H9 (cell line): Measurements from ENCODE around the gene EPS8. TPM values are rescaled to one million over a fixed set of nuclear protein-coding genes. Genes with fewer than 3 reads are reported as not detected.

Experiments used
- DNase-seq: peaks from one replicate; pipeline ENCODE4 v3.0.0-alpha.2; 2017
- H2AFZ ChIP-seq: one replicate; pipeline ENCODE4 v1.6.1; 2013; ENCODE audit warnings: mild to moderate bottlenecking, low read length, control low read depth, moderate library complexity
- H2AK5ac ChIP-seq: 2 replicates; pipeline ENCODE4 v1.6.1; 2013; ENCODE audit warnings: low read length, control low read depth, mixed read lengths; ENCODE audit not compliant: insufficient read length
- H2BK120ac ChIP-seq: one replicate; pipeline ENCODE4 v1.6.1; 2013; ENCODE audit warnings: low read depth, mild to moderate bottlenecking, low read length, control low read depth, inconsistent platforms; ENCODE audit not compliant: poor library complexity, severe bottlenecking
- H2BK12ac ChIP-seq: 2 replicates; pipeline ENCODE4 v1.6.1; 2013; ENCODE audit warnings: low read length, control low read depth, mixed read lengths, low read depth; ENCODE audit not compliant: insufficient read length
- H2BK15ac ChIP-seq: 2 replicates; pipeline ENCODE4 v1.6.1; 2013; ENCODE audit warnings: low read depth, low read length, control low read depth
- H2BK20ac ChIP-seq: one replicate; pipeline ENCODE4 v1.6.1; 2013; ENCODE audit warnings: low read depth, mild to moderate bottlenecking, low read length, control low read depth, inconsistent platforms; ENCODE audit not compliant: poor library complexity, severe bottlenecking
- H2BK5ac ChIP-seq: 2 replicates; pipeline ENCODE4 v1.6.1; 2013; ENCODE audit warnings: low read length, control low read depth, mixed read lengths; ENCODE audit not compliant: insufficient read length
- H3K14ac ChIP-seq: 2 replicates; pipeline ENCODE4 v1.6.1; 2013; ENCODE audit warnings: low read length, control low read depth; ENCODE audit not compliant: insufficient read depth
- H3K18ac ChIP-seq: 2 replicates; pipeline ENCODE4 v1.6.1; 2013; ENCODE audit warnings: low read depth, mild to moderate bottlenecking, mixed read lengths, low read length, control low read depth; ENCODE audit not compliant: insufficient read length
- H3K23ac ChIP-seq: 2 replicates; pipeline ENCODE4 v1.6.1; 2013; ENCODE audit warnings: low read length, control low read depth, mixed read lengths, low read depth; ENCODE audit not compliant: insufficient read length
- H3K23me2 ChIP-seq: 2 replicates; pipeline ENCODE4 v1.6.1; 2013; ENCODE audit warnings: low read depth, mild to moderate bottlenecking, mixed read lengths, low read length, control low read depth; ENCODE audit not compliant: insufficient read length, poor library complexity, severe bottlenecking
- H3K27ac ChIP-seq: 2 replicates; pipeline ENCODE4 v1.5.1; 2013; ENCODE audit warnings: low read length, control low read depth, mixed read lengths, low read depth; ENCODE audit not compliant: insufficient read length
- H3K27me3 ChIP-seq: 2 replicates; pipeline ENCODE4 v1.6.1; 2013; ENCODE audit warnings: low read length, control low read depth, inconsistent platforms; ENCODE audit not compliant: insufficient read depth
- H3K4ac ChIP-seq: 2 replicates; pipeline ENCODE4 v1.6.1; 2013; ENCODE audit warnings: low read depth, mild to moderate bottlenecking, control low read depth, inconsistent platforms, low read length, moderate library complexity
- H3K4me1 ChIP-seq: 2 replicates; pipeline ENCODE4 v1.6.1; 2013; ENCODE audit warnings: low read length, control low read depth, inconsistent platforms; ENCODE audit not compliant: insufficient read depth
- H3K4me2 ChIP-seq: 2 replicates; pipeline ENCODE4 v1.6.1; 2013; ENCODE audit warnings: low read length, control low read depth, mixed read lengths; ENCODE audit not compliant: insufficient read length, insufficient read depth
- H3K56ac ChIP-seq: 2 replicates; pipeline ENCODE4 v1.6.1; 2013; ENCODE audit warnings: low read depth, mild to moderate bottlenecking, mixed read lengths, low read length, control low read depth; ENCODE audit not compliant: insufficient read length
- H3K79me1 ChIP-seq: 2 replicates; pipeline ENCODE4 v1.6.1; 2013; ENCODE audit warnings: low read depth, mild to moderate bottlenecking, moderate library complexity, low read length, control low read depth, inconsistent platforms; ENCODE audit not compliant: insufficient read depth, poor library complexity, severe bottlenecking
- H3K79me2 ChIP-seq: 2 replicates; pipeline ENCODE4 v1.6.1; 2013; ENCODE audit warnings: low read length, control low read depth, inconsistent platforms; ENCODE audit not compliant: insufficient read depth
- H3K9ac ChIP-seq: 2 replicates; pipeline ENCODE4 v1.6.1; 2013; ENCODE audit warnings: low read length, control low read depth, mixed read lengths; ENCODE audit not compliant: insufficient read length; ENCODE audit errors: extremely low read depth
- H3K9me3 ChIP-seq: one replicate; pipeline ENCODE4 v1.6.1; 2013; ENCODE audit warnings: low read depth, low read length, inconsistent platforms; ENCODE audit not compliant: control insufficient read depth
- H3T11ph ChIP-seq: one replicate; pipeline ENCODE4 v1.6.1; 2013; ENCODE audit warnings: mild to moderate bottlenecking, low read length, control low read depth, inconsistent platforms
- H4K20me1 ChIP-seq: one replicate; pipeline ENCODE4 v1.6.1; 2013; ENCODE audit not compliant: control insufficient read depth, insufficient read length, insufficient read depth
- H4K5ac ChIP-seq: 2 replicates; pipeline ENCODE4 v1.6.1; 2013; ENCODE audit warnings: low read depth, mild to moderate bottlenecking, mixed read lengths, low read length, control low read depth; ENCODE audit not compliant: insufficient read length
- H4K8ac ChIP-seq: replicated peaks from 2 replicates; pipeline ENCODE4 v1.6.1; 2013; ENCODE audit warnings: low read length, control low read depth, mixed read lengths, low read depth; ENCODE audit not compliant: insufficient read length
- H4K91ac ChIP-seq: 2 replicates; pipeline ENCODE4 v1.6.1; 2013; ENCODE audit warnings: low read depth, mild to moderate bottlenecking, moderate library complexity, mixed read lengths, low read length, control low read depth; ENCODE audit not compliant: insufficient read length
- H3K27ac Mint-ChIP-seq, 3 experiments: 2 replicates in 2 of 3; 3 replicates in 1 of 3; pipeline ENCODE4 v1.8.0; 2020 to 2021; ENCODE audit warnings: mixed read lengths in 3 of 3, mild to moderate bottlenecking in 1 of 3, moderate library complexity in 1 of 3
- H3K27me3 Mint-ChIP-seq: 2 replicates; pipeline ENCODE4 v1.8.0; 2021; ENCODE audit warnings: low read depth, mild to moderate bottlenecking, moderate library complexity, mixed read lengths
- H3K36me3 Mint-ChIP-seq, 3 experiments: 2 replicates in 2 of 3; 3 replicates in 1 of 3; pipeline ENCODE4 v1.8.0; 2020 to 2021; ENCODE audit warnings: low read depth in 3 of 3, mixed read lengths in 3 of 3; ENCODE audit not compliant: insufficient read depth in 1 of 3
- H3K4me1 Mint-ChIP-seq, 2 experiments: 2 replicates each; pipeline ENCODE4 v1.8.0; 2020; ENCODE audit warnings: mixed read lengths in 2 of 2
- H3K4me3 Mint-ChIP-seq, 2 experiments: 2 replicates in 1 of 2; 3 replicates in 1 of 2; pipeline ENCODE4 v1.8.0; 2020 to 2021; ENCODE audit warnings: mild to moderate bottlenecking in 2 of 2, mixed read lengths in 2 of 2, moderate library complexity in 1 of 2
- H3K9me3 Mint-ChIP-seq, 2 experiments: 2 replicates in 1 of 2; 3 replicates in 1 of 2; pipeline ENCODE4 v1.8.0; 2020; ENCODE audit warnings: mild to moderate bottlenecking in 2 of 2, mixed read lengths in 2 of 2, moderate library complexity in 1 of 2
- WGBS: extraction: QIAGEN DNeasy Blood & Tissue Kit; methylation state at CpG from one replicate; pipeline ENCODE4 v1.1.7; 2013; ENCODE audit warnings: missing lambda C conversion rate, low lambda C conversion rate, mixed read lengths; ENCODE audit not compliant: insufficient read length; ENCODE audit errors: extremely low coverage; 5-methylcytosine and 5-hydroxymethylcytosine counted together
- total RNA-seq: library from RNA; stranded (reverse); gene quantifications from 2 replicates; pipeline ENCODE4 v1.2.1, GENCODE V29; 2021
- TF ChIP-seq, protein P1 (sequence below): fragments of 200-600 bp; sonication (generic); conservative IDR thresholded peaks from 3 replicates; pipeline ENCODE4 v1.8.0; 2021; ENCODE audit warnings: antibody characterized with exemption, mild to moderate bottlenecking

The EPS8 gene
- total RNA-seq, 1 experiment from 2014 or later, result 2.2 TPM

DNA sequence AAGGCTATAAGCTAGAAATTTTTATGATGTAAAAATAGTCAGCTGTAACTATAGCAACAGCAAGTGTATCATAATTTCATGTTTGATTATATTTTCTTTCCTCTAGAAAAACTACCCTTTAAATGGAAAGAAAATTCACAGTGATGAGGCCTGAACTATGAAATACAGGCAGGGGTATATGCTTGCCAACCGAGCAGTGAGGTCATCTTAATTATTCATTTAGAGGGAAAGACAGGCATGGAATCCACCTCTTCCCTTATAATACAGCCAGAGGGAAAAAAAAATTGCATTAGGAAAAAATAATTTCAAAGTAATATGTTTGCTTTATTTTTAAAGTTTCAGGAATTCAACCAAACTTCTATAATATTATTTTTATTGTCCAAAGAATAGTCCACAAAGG, 139.8 kb downstream of the EPS8 start:
- Histone ChIP-seq H4K8ac (no peak overlapping the region), H3K9me3 (no peaks in the 10 kb centered on the region), H2BK12ac (no peak overlapping the region), H3K4me1 (no peaks in the 10 kb centered on the region), H4K5ac (no peak overlapping the region), H2AK5ac (no peak overlapping the region), H3K79me2 (no peaks in the 10 kb centered on the region), H3K79me1 (no peaks in the 10 kb centered on the region), H3K4ac (no peak overlapping the region), H3K18ac (no peak overlapping the region), H4K20me1 (no peaks in the 10 kb centered on the region), H3K14ac (no peak overlapping the region), H3K9ac (no peak overlapping the region), H3K56ac (no peak overlapping the region), H3T11ph (no peak overlapping the region), H2BK20ac (no peak overlapping the region), H4K91ac (no peak overlapping the region), H3K23ac (no peak overlapping the region), H3K23me2 (no peaks in the 10 kb centered on the region), H3K4me2 (no peak overlapping the region), H2BK15ac (no peak overlapping the region), H3K27ac (no peak overlapping the region), H2BK120ac (no peak overlapping the region), H3K27me3 (no peaks in the 10 kb centered on the region), H2BK5ac (no peak overlapping the region), H2AFZ (no peak overlapping the region)
- Mint-ChIP-seq H3K4me3 (no peak overlapping the region), H3K4me1 (peaks cover 8 to 11% of the 10 kb centered on the region in 2 experiments), H3K36me3 (no peaks in the 10 kb centered on the region; a peak in 1 of 7 replicates), H3K27me3 (no peaks in the 10 kb centered on the region), H3K27ac (no peak overlapping the region), H3K9me3 (no peaks in the 10 kb centered on the region)
- TF ChIP-seq, protein P1, sequence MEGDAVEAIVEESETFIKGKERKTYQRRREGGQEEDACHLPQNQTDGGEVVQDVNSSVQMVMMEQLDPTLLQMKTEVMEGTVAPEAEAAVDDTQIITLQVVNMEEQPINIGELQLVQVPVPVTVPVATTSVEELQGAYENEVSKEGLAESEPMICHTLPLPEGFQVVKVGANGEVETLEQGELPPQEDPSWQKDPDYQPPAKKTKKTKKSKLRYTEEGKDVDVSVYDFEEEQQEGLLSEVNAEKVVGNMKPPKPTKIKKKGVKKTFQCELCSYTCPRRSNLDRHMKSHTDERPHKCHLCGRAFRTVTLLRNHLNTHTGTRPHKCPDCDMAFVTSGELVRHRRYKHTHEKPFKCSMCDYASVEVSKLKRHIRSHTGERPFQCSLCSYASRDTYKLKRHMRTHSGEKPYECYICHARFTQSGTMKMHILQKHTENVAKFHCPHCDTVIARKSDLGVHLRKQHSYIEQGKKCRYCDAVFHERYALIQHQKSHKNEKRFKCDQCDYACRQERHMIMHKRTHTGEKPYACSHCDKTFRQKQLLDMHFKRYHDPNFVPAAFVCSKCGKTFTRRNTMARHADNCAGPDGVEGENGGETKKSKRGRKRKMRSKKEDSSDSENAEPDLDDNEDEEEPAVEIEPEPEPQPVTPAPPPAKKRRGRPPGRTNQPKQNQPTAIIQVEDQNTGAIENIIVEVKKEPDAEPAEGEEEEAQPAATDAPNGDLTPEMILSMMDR, result no peak
- WGBS, result no CpG with 5 or more reads among the region's 1 CpG
- no peak for DNase-seq
